ENCODE results near the gene ATF7.

DNA sequence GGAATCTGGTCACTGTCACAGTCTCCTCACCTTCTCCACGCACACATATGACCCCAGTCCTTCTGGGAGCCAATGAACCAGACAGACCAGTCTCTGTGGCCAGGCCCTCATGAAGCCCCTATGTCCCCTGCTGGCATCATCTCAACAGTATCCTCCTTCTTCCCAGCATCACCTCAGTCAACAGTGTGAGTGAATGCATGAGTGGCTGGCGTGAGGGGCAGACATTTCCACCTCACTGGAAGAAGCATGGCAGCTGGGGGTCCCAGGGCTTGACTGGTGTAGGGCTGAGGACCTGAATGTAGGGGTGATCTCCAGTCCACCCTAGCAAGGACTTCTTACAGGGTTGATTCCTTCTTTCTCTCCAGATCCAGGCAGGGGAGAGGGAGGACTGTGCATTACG is 128.7 kb downstream of the ATF7 start:
- TF ChIP-seq POLR2AphosphoS5 (IDR thresholded peaks at IDR 0.05; ENCODE audit: low read depth, low read length) (no peak), PAX5 (IDR thresholded peaks at IDR 0.05; ENCODE audit: insufficient read depth, low read length, severe bottlenecking) (no peak), POLR2A (IDR thresholded peaks at IDR 0.05; ENCODE audit: low read depth, low read length) (no peak), TAF1 (IDR thresholded peaks at IDR 0.05; ENCODE audit: low read depth, low read length) (no peak), SPI1 (IDR thresholded peaks at IDR 0.05; ENCODE audit: low read depth, low read length) (no peak)
